Adipose tissue (tissue), 3 donors: ENCODE data around the gene CD300E. TPM values are rescaled to one million over a fixed set of nuclear protein-coding genes. Genes with fewer than 3 reads are reported as not detected.

ENCODE experiments used
- H3K27ac ChIP-seq: one replicate; pipeline ENCODE4 v1.5.1; 2013; ENCODE audit warnings: low read depth, low read length
- WGBS, 3 donors: extraction: QIAGEN DNeasy Blood & Tissue Kit; methylation state at CpG; one replicate each; pipeline ENCODE4 v1.1.7; 2013; 5-methylcytosine and 5-hydroxymethylcytosine counted together
- polyA plus RNA-seq, 3 donors: library from polyadenylated mRNA; stranded (reverse); fragments of 200-250 nt; gene quantifications; one replicate each; pipeline ENCODE4 v1.2.3, GENCODE V29; 2013
- donor health status: healthy with polysubstance abuse.
- donor health status: Bipolar disorder and iron deficiency.
- donor health status: healthy.

Gene CD300E
- polyA plus RNA-seq, 3 donors: 0.59 to 14.1 (median 1.3) TPM

DNA sequence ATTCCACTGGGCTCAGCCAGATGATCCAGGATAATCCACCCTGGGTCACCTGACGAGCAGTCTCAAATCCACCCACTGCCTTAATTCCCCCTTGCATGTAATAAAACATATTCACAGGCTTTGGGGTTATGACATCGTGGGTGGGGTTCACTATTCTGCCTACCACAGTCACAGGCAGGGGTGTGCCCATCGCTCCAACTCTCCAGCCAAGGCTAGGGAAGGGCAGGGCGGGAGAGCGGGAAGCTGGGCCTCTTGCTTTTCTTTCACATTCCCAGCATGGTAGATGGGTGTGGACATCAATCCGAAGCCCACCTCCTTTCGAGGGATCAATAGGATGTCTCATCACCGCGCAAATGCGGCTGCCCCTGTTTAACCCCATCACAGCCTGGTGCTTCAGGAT is 18.8 kb downstream of the CD300E start:
- H3K27ac ChIP-seq: no peak overlapping the region

DNA sequence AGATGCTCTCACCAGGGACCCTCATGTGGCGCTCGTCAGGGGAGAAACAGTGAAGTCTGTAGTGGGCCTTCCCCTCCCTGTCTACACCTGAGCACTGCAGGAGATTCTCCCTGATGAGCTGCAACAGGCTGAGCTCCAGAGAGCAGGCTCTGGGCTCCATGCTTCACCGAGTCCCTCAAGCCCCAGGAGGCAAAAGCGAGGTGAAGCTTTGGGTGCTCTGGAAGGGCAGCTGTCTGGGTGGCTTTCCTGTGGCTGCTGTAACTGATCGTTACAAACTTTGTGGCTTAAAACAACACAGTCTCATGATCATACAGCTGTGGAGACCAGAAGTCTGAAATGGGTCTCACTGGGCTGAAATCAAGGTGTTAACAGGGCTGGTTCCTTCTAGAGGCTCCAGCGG is 19.3 kb downstream of the CD300E start:
- WGBS, 3 donors: 68 to 85% (median 84%) methylated on average over 6 of the region's 6 CpGs
- H3K27ac ChIP-seq: no peak overlapping the region

More for the DNA sequence above, 18.8 kb downstream of the CD300E start:
- WGBS, 3 donors: 57 to 82% (median 75%) methylated on average over 10 of the region's 10 CpGs

DNA sequence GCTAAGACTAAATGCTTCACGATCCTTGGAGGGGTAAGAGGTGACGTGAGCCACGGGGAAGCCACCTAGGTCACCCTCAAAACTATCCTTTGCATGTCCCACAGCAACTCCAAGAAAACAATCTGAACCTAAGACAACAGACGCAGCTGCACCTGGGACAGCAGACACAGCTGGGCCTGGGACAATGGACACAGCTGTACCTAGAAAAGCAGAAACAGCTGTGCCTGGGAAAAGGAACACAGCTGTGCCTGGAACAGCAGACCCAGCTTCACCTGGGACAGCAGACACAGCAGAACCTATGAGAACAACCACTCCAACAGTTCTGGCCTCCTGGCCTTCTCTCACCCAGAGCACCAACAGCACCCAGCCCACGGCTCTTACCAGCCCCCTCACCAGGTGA is 19.8 kb downstream of the CD300E start:
- H3K27ac ChIP-seq: no peak overlapping the region
- WGBS, 3 donors: 64 to 83% (median 70%) methylated on average over 5 of the region's 5 CpGs

DNA sequence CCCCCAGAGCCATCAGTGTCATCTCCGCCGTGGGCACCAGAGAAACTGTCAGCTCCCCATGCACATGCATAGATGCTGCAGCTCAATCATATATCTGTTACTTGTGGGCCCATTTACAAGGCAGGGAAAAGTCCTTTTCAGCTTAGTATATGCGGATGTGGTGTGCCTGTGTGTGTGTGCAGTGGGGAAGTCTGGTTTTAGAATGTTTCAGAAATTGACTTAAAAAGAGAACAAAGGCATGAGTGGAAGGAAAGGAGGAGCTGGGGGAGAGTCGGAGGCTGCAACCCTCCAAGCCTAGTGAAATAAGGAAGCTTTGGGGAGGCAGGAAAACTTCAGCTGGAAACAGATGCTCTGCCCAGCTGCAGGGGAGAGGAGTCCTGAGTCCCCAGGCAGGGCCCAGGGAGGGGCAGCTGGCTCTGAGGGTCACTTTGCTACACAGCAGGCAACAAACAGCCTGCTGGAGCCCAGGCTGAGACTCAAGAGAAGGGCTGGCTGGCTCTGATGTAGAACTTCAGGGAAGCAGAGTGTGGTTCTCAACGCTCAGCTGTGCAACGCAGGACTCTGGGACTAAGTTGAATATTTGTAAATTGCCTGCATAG is 20.4 kb downstream of the CD300E start:
- 52 to 55% (median 52%) methylated on average over 6 of the region's 6 CpGs for WGBS, 3 donors
- no peak overlapping the region for H3K27ac ChIP-seq

DNA sequence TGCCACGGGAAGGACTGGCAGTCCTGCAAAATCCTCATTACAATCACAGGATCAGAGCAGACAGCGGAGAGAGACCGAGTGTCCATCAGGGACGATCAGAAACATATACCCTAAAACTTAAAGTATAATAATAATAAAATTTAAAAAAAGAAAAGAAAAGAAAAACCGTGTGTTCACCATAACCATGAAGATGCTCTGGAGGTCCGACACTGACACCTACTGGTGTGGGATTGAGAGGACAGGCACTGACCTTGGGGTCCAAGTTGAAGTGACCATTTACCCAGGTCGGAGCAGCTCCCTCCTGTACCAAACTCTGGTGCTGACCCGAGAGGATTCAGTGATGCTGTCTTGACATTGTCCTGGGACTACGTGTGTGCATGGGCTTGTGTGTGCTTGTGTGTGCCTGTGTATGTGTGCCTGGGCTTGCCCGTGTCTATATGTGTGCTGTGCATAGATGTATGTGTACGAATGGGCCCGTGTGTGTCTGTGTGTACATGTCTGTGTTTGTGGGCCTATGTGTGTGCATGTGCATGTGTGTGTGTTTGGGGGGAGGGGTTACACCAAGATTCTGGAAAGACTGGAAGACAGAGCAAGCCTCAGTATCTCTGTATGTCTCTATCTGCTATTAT is 21.5 kb downstream of the CD300E start:
- no peak overlapping the region for H3K27ac ChIP-seq
- WGBS, 3 donors: 40 to 56% (median 52%) methylated on average over 12 of the region's 12 CpGs

DNA sequence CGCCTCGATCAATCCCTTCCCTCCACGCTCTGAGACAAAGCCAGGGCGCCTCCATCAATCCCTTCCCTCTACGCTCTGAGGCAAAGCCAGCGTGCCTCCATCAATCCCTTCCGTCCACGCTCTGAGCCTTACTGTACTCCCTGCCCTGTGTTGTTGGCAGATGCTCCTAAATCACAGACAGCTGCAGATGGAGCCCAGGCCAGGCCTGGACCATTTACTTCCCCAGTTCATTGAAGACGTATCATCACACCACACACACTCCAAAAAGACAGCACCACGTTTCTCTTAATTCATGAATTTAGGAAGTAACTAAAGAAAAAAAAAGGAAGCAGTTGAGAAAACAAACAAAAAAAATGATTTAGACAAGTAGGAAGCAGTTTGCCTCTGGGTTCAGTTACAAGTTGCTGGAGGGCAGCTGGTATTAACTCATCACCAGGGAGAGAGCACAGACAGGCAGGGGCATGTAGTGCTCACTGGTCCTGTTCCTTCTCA is 24.0 kb downstream of the CD300E start:
- WGBS, 3 donors: 23 to 40% (median 34%) methylated on average over 10 of the region's 10 CpGs
- H3K27ac ChIP-seq: no peak overlapping the region

DNA sequence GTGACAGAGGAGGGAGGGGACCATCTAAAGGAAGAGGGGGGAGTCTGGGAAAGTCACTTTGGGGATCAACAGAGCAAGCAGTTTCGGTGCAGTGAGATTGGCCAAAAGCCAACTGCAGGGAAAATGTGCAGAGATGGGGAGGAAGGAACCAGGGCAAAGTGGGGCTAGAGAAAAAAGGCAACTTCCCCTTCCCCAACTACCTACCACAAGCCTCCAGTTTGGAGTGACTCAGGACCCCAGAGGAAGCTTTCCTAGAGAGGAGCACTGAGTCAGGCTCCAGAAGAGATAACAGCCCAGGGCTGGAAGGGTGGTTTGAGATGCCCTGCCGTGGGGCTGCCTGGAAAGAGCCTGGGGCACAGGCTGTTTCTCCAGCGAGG is 24.5 kb downstream of the CD300E start:
- no peak overlapping the region for H3K27ac ChIP-seq
- 14 to 15% (median 15%) methylated on average over 3 of the region's 3 CpGs for WGBS, 3 donors

DNA sequence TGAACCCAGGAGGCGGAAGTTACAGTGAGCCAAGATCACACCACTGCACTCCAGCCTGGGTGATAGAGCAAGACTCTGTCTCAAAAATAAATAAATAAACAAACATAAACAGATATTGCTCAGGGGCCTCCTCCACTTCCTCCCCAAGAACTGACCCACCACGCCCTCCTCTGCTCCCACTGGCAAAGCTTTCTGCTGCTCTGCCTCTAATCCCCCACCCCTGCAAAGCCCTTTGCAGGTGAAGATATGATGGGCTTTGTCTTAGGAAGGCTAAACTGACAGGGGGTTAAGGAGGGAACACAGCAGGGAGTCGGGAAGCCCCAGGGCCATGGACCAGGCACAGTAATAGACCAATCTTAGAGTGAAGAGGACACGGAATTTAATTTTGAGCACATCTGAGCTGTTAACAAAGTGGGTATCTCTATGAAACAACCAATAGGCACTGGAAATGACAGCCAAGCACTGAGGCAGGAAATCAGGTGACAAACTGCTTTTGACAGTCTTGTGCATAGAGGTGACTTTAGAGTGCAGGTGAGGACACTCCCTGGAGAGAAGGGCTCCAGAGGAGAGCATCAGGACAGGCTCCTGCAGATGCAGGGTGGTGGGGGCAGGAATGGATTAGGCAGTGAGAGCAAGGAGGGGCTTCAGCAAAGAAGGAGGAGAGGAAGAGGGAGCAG is 25.1 kb downstream of the CD300E start:
- H3K27ac ChIP-seq: no peak overlapping the region

DNA sequence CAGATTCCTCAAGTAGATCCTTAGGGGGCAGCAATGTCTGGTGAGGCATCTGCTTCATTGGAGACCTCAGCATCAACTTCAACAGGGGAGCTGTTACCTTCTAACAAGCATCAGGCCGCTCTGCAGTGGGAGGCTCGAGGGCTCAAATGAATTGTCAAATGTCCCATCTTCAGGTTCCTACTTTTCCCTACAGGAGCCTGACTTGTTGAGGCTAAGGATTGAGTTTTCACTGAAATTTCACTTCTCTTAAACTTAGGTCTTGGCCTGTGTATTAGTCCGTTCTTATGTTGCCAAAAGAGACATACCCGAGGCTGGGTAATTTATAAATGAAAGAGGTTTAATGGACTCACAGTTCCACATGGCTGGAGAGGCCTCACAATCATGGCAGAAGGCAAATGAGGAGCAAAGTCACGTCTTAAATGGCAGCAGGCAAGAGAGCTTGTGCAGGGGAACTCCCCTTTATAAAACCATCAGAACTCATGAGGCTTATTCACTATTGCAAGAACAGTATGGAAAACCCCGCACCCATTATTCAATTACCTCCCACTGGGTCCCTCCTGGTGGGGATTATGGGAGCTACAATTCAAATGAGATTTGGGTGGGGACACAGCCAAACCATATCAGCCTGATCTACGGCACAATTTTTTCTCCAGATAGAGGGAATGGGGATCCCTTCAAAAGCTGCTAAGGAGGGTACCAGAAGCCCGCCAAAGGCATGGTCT is 26.3 kb downstream of the CD300E start:
- 59 to 87% (median 68%) methylated on average over 8 of the region's 8 CpGs for WGBS, 3 donors
- no peak overlapping the region for H3K27ac ChIP-seq

More for the DNA sequence above, 25.1 kb downstream of the CD300E start:
- WGBS, 3 donors: 63 to 71% (median 66%) methylated on average over 4 of the region's 4 CpGs

DNA sequence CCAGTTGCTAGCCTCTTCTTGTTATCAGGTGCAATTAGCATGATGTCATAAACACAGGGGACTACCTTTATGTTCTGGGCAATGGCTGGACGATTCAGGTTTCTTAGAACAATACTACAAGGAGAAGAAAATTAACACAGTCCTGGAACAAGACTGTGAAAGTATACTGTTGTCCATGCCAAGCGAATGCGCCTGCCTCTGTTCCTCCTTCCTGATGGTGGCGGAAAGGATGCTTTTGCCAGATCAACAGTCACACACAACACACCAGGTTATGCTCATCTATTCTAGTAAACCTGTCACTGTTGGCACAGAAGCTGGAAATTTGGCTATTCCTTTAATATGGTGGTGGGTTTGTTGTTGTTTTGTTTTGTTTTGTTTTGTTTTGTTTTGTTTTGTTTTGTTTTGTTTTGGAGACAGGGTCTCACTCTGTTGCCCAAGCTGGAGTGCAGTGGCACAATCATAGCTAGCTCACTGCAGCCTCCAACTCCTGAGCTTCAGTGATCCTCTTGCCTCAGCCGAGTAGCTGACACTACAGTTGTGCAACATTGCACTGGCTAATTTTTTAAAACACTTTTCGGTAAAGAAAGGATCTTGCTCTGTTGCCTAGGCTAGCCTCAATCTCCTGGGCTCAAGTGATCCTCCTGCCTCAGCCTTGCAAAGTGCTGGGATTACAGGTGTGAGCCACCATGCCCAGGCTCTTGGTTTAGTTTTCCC is 28.3 kb downstream of the CD300E start:
- 66 to 69% (median 66%) methylated on average over 6 of the region's 6 CpGs for WGBS, 3 donors
- no peak overlapping the region for H3K27ac ChIP-seq

DNA sequence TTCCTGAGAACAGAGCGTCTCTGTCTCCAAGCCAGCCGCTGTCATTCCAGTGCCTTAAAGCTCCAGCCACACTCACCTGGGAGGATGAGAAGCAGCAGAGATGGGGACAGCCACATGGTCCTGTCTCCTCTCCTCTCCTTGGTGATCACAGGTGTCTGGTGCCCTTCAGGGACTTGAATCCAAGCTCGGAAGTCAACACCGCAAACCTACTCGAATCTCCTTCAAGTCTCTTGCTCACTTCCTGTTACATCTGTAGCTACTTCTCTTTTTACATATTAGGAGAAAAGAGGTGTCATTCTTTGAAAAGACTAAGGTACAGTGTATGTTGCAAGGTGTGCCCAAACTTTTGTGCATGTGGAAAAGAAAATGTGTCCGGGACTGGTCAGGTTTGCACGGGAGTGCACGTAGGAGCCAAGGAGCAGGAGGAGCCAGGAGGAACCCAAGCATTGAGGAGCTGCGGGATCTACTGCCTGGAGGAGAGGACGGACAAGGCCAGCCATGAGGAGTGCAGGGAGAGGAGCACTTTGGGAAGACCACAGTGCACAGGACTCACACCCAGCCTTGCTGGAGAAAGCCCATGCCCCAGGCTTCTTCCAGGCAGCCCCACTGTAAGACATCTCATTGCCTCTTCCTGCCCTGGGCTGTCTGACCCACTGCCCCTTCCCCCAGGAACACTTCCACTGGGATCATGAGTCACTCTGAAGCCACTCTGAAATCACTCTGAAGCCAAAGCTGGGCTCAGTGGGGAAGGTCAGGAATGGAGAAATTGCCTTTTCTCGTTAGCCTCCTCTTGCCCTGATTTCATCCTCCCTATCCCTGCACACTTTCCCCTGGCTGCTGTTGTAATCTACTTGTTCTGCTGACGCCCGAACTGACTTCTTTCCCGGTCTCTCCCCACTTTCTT is 31.2 kb downstream of the CD300E start, which contains the start of gene CD300LD:
TSS of gene CD300LD (minus strand) at position 197 of the 904 bp plus-strand sequence. CDS start at position 116, 81 bp downstream.
- 63 to 67% (median 64%) methylated on average over 14 of the region's 14 CpGs for WGBS, 3 donors
- no peak within 1 kb of the TSS for H3K27ac ChIP-seq

DNA sequence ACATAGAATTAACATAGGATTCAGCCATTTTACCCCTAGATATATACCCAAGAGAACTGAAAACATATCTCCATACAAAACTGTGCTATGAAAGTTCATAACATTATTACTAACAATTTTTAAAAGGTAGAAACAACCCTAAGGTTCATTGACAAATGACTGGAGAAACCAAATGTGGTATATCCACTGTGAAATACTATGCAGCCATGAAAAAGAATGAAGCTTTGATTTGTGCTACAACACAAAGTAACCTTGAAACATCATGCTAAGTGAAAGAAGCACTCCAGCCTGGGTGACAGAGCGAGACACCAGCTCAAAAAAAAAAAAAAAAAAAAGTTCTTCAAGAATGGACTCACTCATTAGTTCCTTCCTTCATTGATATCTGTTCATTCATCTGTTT is 32.0 kb downstream of the CD300E start:
- 76 to 88% (median 83%) methylated on average over 1 of the region's 1 CpG for WGBS, 3 donors
- H3K27ac ChIP-seq: no peak overlapping the region

DNA sequence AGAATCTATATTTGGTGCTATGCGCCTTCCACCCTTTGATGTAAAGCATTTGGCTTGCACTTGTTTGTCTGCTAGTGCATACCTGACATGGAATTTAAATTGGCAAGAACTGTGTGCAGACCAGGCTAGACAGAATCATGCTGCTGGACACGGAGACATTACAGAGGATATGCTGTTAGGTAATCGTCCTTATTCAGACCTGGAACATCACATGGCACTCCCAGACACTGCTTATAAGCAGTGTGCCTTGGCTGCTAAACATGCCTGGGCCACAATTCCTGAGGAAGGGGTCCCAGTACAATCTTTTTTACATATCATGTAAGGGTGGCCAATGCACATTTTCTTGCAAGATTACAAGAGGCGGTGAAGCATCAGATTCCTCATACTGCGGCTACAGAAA is 37.8 kb downstream of the CD300E start:
- no peak overlapping the region for H3K27ac ChIP-seq
- 71 to 72% (median 71%) methylated on average over 5 of the region's 5 CpGs for WGBS, 3 donors

DNA sequence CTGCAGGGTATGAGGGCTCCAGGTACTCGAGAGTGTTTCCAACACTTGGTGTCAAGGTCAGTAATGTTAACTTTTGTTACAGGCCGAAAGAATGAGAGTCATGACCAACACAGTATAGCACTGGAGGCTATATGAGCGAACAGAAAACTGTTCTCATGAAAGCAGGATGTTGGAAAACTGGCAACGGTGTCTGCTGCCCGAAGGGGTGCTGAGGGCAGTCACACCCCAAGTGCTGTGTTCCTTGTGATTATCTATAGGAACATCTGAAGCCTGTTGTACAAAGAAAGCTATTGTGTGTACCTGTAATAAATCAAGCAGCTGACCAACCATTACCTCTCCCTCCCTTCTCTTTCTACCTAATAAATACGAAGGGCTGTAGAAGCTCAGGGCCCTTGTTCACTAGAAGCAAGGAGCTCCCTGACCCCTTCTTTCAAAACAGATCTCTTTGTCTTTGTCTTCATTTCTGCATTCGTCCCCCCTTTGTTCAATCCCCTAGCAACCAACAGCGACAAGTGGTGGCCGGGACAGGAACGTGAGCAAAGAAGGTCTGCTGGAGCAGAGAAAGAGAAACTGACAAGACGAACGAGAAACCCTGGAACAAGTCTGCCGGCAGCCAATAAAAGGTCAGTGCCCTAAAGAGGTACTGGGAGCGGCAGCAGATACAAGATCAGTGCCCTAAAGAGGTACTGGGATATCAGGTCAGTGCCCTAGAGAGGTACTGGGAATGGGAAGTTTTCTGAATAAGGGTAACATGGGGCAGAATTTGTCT is 39.1 kb downstream of the CD300E start:
- 63 to 81% (median 74%) methylated on average over 14 of the region's 14 CpGs for WGBS, 3 donors
- H3K27ac ChIP-seq: no peak overlapping the region

DNA sequence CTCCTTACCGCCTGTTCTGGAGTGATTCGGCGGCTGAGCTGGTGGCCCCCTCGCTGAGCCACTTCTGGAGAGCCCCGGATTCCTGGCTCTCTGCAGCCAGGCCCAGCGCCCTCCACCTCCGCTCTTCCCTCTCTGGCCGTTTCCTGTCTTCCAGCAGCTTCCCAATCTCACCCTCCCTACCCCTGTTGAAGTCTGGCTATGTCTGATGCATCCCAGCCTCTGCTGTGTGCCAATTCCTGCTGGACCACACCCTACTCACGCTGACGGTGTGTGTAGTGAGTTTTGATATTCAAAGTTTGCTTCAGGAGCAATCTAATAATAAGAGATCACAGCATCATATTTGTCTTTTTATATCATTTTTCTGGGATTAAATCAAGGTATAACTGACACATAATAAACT is 40.9 kb downstream of the CD300E start:
- 63 to 72% (median 68%) methylated on average over 10 of the region's 10 CpGs for WGBS, 3 donors
- no peak overlapping the region for H3K27ac ChIP-seq

DNA sequence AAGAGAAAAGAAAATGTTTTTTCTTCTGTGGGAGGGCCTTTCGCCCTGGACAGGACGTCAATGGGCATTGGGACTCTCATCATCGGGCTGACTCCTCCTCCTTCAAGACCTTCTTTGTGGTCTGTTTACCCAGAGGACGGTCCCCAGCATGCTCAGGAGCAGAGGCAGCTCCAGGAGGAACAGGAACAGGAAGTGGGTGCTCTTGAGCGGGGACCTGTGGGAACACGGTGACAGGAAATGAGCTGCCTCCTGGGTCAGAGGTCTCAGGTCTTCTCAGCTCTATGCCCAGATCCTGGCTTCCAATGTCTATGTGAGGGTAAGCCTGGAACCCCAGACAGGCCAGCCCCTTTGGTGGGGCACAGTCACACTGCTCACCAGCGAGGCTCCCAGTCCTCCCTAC is 43.6 kb downstream of the CD300E start:
- H3K27ac ChIP-seq: no peak overlapping the region
- 49 to 63% (median 53%) methylated on average over 7 of the region's 7 CpGs for WGBS, 3 donors

DNA sequence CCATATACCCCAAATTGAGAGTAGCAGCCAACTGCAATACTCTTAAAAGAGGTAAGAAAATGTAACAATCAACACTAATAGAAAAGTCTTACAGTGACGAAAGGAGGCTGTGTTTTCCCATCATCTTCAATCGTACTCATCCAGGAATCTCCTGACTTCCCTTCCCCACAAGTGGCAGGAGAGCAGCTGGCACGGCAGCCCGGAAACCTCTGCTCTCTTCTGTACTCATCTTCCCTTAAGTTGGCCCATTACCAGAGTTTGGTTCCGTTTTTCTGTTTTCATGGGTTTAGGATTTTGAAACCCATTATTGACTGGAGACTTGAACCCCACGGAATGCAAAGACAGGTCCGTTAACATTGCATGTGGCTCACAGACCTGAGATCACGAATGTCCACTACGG is 44.6 kb downstream of the CD300E start:
- H3K27ac ChIP-seq: no peak overlapping the region
- 69 to 84% (median 74%) methylated on average over 9 of the region's 9 CpGs for WGBS, 3 donors
